ENCODE results near the gene TAS2R43. TPM values are rescaled to one million over a fixed set of nuclear protein-coding genes. Genes with fewer than 3 reads are reported as not detected.

Gene TAS2R43
- total RNA-seq, 1 experiment from 2014 or later: 0.48 TPM

- Histone ChIP-seq H3K23me2 (ENCODE audit: insufficient read length, low read depth, low read length, poor library complexity, severe bottlenecking) (no peaks in the 10 kb centered on the region), H2AK5ac (ENCODE audit: insufficient read length, low read length) (no peak overlapping the region), H2AFZ (ENCODE audit: low read length) (no peak overlapping the region), H3K4ac (ENCODE audit: low read depth, low read length) (no peak overlapping the region), H3K9ac (ENCODE audit: extremely low read depth, insufficient read length, low read length) (no peak overlapping the region), H3K23ac (ENCODE audit: insufficient read length, low read depth, low read length) (no peak overlapping the region), H3K18ac (ENCODE audit: insufficient read length, low read depth, low read length) (no peak overlapping the region), H3T11ph (ENCODE audit: low read length) (no peak overlapping the region), H3K79me2 (ENCODE audit: insufficient read depth, low read length) (peaks cover 2% of the 10 kb centered on the region; the same call in 1 of the 2 replicates), H3K27me3 (ENCODE audit: insufficient read depth, low read length) (no peaks in the 10 kb centered on the region; the same call in 1 of the 2 replicates), H2BK5ac (ENCODE audit: insufficient read length, low read length) (no peak overlapping the region), H3K14ac (ENCODE audit: insufficient read depth, low read length) (no peak overlapping the region), H2BK120ac (ENCODE audit: low read depth, low read length, poor library complexity, severe bottlenecking) (no peak overlapping the region), H4K20me1 (ENCODE audit: control insufficient read depth, insufficient read depth, insufficient read length) (no peaks in the 10 kb centered on the region), H4K5ac (ENCODE audit: insufficient read length, low read depth, low read length) (no peak overlapping the region), H3K27ac (ENCODE audit: insufficient read length, low read depth, low read length) (no peak overlapping the region), H3K9me3 (ENCODE audit: control insufficient read depth, low read depth, low read length) (no peaks in the 10 kb centered on the region), H4K8ac (replicated peaks; ENCODE audit: insufficient read length, low read depth, low read length) (no peak overlapping the region), H2BK20ac (ENCODE audit: low read depth, low read length, poor library complexity, severe bottlenecking) (no peak overlapping the region), H4K91ac (ENCODE audit: insufficient read length, low read depth, low read length) (no peak overlapping the region), H2BK12ac (ENCODE audit: insufficient read length, low read depth, low read length) (no peak overlapping the region), H3K4me1 (ENCODE audit: insufficient read depth, low read length) (no peaks in the 10 kb centered on the region; the same call in 1 of the 2 replicates), H3K56ac (ENCODE audit: insufficient read length, low read depth, low read length) (no peak overlapping the region), H3K79me1 (ENCODE audit: insufficient read depth, low read depth, low read length, poor library complexity, severe bottlenecking) (no peaks in the 10 kb centered on the region), H2BK15ac (ENCODE audit: low read depth, low read length) (no peak overlapping the region), H3K4me2 (ENCODE audit: insufficient read depth, insufficient read length, low read length) (no peak overlapping the region)
- Mint-ChIP-seq H3K27ac (no peak overlapping the region), H3K4me3 (no peak overlapping the region), H3K27me3 (ENCODE audit: low read depth) (no peaks in the 10 kb centered on the region; the same call in none of the 2 replicates), H3K9me3 (no peaks in the 10 kb centered on the region), H3K4me1 (peaks cover 18 to 19% of the 10 kb centered on the region in 2 experiments), H3K36me3 (ENCODE audit: insufficient read depth in 1 of 3, low read depth in 3 of 3) (peaks cover 0 to 4% (median 0%) of the 10 kb centered on the region in 3 experiments; a peak in 3 of 7 replicates)
- TF ChIP-seq, protein P1, sequence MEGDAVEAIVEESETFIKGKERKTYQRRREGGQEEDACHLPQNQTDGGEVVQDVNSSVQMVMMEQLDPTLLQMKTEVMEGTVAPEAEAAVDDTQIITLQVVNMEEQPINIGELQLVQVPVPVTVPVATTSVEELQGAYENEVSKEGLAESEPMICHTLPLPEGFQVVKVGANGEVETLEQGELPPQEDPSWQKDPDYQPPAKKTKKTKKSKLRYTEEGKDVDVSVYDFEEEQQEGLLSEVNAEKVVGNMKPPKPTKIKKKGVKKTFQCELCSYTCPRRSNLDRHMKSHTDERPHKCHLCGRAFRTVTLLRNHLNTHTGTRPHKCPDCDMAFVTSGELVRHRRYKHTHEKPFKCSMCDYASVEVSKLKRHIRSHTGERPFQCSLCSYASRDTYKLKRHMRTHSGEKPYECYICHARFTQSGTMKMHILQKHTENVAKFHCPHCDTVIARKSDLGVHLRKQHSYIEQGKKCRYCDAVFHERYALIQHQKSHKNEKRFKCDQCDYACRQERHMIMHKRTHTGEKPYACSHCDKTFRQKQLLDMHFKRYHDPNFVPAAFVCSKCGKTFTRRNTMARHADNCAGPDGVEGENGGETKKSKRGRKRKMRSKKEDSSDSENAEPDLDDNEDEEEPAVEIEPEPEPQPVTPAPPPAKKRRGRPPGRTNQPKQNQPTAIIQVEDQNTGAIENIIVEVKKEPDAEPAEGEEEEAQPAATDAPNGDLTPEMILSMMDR (conservative IDR thresholded peaks at IDR 0.05): no peak
- DNase-seq: no peak
- no CpG with 5 or more reads among the region's 5 CpGs for whole genome bisulfite sequencing (ENCODE audit: extremely low coverage, insufficient read length, low lambda C conversion rate)
These were observed 22.2 kb downstream of the TAS2R43 start for GRCh38 chr12:11069854-11070365.
